Lower leg skin (tissue), 4 donors: ENCODE measurements around the gene PRKCE. TPM values are rescaled to one million over a fixed set of nuclear protein-coding genes. Genes with fewer than 3 reads are reported as not detected.

Experiments used
- DNase-seq, 2 donors: peaks; one replicate each; pipeline ENCODE4 v3.0.0-alpha.2; 2019; ENCODE audit warnings: low spot score in 2 of 2
- H3K4me3 ChIP-seq: fragments of 200-600 bp; sonication (generic); 2 replicates; pipeline ENCODE4 v1.5.1; 2017; ENCODE audit warnings: mild to moderate bottlenecking, low read depth; ENCODE audit not compliant: poor library complexity, severe bottlenecking
- CTCF ChIP-seq, 3 donors: fragments of 450-650 bp; IDR thresholded peaks; one replicate each; pipeline ENCODE4 v1.5.1; 2016; ENCODE audit warnings: antibody characterized with exemption in 3 of 3, mild to moderate bottlenecking in 3 of 3, moderate library complexity in 2 of 3
- POLR2A ChIP-seq, 2 donors: fragments of 450-650 bp; IDR thresholded peaks; one replicate each; pipeline ENCODE4 v1.6.1; 2016 to 2017; ENCODE audit warnings: antibody characterized with exemption in 2 of 2, mild to moderate bottlenecking in 1 of 2, moderate library complexity in 1 of 2
- WGBS, 2 donors: methylation state at CpG; one replicate each; pipeline ENCODE4 v1.1.5; 2018; 5-methylcytosine and 5-hydroxymethylcytosine counted together
- intact Hi-C: fragments of 100-400 bp; cut with DNase I; formaldehyde crosslinking; loops from one replicate; pipeline ENCODE4 v1.15.0; 2023; ENCODE audit warnings: low total_unique reads
- total RNA-seq, 4 donors: library from RNA; depleted of rRNA; stranded (reverse); fragments of >200 nt; gene quantifications; one replicate each; pipeline ENCODE4 v1.1.0, GENCODE V29; 2016

Gene PRKCE
- total RNA-seq, 4 donors from 2014 or later, result 3.5 to 10.3 (median 6.1) TPM

- no peak for DNase-seq
- H3K4me3 ChIP-seq, result no peak overlapping the region
- no peak for TF ChIP-seq CTCF (IDR thresholded peaks at IDR 0.05)
- intact Hi-C loops, result no loop called here
- 82 to 86% methylated on average over 5 of the region's 5 CpGs for WGBS, 2 donors
These were observed 17.3 kb upstream of the PRKCE start for GRCh38 chr2:45634223-45634622.

GRCh38 chr2:45636008-45636407 is 15.5 kb upstream of the PRKCE start:
- no peak for DNase-seq
- no peak overlapping the region for H3K4me3 ChIP-seq
- TF ChIP-seq CTCF (IDR thresholded peaks at IDR 0.05) (no peak), POLR2A (IDR thresholded peaks at IDR 0.05) (no peak)
- WGBS, 2 donors, result 91 to 92% methylated on average over 5 of the region's 5 CpGs
- intact Hi-C loops, result no loop called here

GRCh38 chr2:45637440-45637839 is 14.0 kb upstream of the PRKCE start:
- no peak for DNase-seq
- WGBS, 2 donors, result 79 to 91% methylated on average over 5 of the region's 5 CpGs

GRCh38 chr2:45640576-45640975 is 10.9 kb upstream of the PRKCE start:
- WGBS, 2 donors, result 90 to 96% methylated on average over 2 of the region's 2 CpGs
- DNase-seq, result no peak
- TF ChIP-seq POLR2A (IDR thresholded peaks at IDR 0.05) (no peak), CTCF (IDR thresholded peaks at IDR 0.05) (no peak)
- H3K4me3 ChIP-seq, result no peak overlapping the region
- intact Hi-C loops, result loop anchor here (10.0 kb wide), 1 partner anchor 134 kb away; no protein-coding TSS in a partner anchor

More at GRCh38 chr2:45637440-45637839, 14.0 kb upstream of the PRKCE start:
- H3K4me3 ChIP-seq, result no peak overlapping the region
- TF ChIP-seq POLR2A (IDR thresholded peaks at IDR 0.05), result no peak
- no peak for TF ChIP-seq CTCF (IDR thresholded peaks at IDR 0.05)
- intact Hi-C loops, result no loop called here

GRCh38 chr2:45643095-45643494 is 8.4 kb upstream of the PRKCE start:
- 30 to 31% methylated on average over 11 of the region's 11 CpGs for WGBS, 2 donors
- H3K4me3 ChIP-seq, result peak overlapping the region; percentile 5
- TF ChIP-seq CTCF (IDR thresholded peaks at IDR 0.05) (no peak), POLR2A (IDR thresholded peaks at IDR 0.05) (no peak)
- intact Hi-C loops, result loop anchor here (2.0 to 10.0 kb wide), 2 partner anchors 132 to 296 kb away; no protein-coding TSS in a partner anchor
- no peak for DNase-seq
